ENCODE data around the gene HABP2. TPM values are rescaled to one million over a fixed set of nuclear protein-coding genes. Genes with fewer than 3 reads are reported as not detected.

The HABP2 gene
- total RNA-seq, 1 experiment from 2014 or later: not detected

GRCh38 chr10:113530476-113530875 lies 22.4 kb upstream of the HABP2 start:
- H2BK15ac ChIP-seq (ENCODE audit: low read depth, low read length): no peak overlapping the region
- no peak overlapping the region for H4K5ac ChIP-seq (ENCODE audit: insufficient read length, low read depth, low read length)
- H3K9me3 ChIP-seq (ENCODE audit: control insufficient read depth, low read depth, low read length): no peaks in the 10 kb centered on the region
- TF ChIP-seq, protein P1, sequence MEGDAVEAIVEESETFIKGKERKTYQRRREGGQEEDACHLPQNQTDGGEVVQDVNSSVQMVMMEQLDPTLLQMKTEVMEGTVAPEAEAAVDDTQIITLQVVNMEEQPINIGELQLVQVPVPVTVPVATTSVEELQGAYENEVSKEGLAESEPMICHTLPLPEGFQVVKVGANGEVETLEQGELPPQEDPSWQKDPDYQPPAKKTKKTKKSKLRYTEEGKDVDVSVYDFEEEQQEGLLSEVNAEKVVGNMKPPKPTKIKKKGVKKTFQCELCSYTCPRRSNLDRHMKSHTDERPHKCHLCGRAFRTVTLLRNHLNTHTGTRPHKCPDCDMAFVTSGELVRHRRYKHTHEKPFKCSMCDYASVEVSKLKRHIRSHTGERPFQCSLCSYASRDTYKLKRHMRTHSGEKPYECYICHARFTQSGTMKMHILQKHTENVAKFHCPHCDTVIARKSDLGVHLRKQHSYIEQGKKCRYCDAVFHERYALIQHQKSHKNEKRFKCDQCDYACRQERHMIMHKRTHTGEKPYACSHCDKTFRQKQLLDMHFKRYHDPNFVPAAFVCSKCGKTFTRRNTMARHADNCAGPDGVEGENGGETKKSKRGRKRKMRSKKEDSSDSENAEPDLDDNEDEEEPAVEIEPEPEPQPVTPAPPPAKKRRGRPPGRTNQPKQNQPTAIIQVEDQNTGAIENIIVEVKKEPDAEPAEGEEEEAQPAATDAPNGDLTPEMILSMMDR (conservative IDR thresholded peaks at IDR 0.05): no peak
- H3K4me2 ChIP-seq (ENCODE audit: insufficient read depth, insufficient read length, low read length): no peak overlapping the region
- H3K56ac ChIP-seq (ENCODE audit: insufficient read length, low read depth, low read length): no peak overlapping the region
- no peak overlapping the region for H2BK120ac ChIP-seq (ENCODE audit: low read depth, low read length, poor library complexity, severe bottlenecking)
- no peak overlapping the region for H3K9ac ChIP-seq (ENCODE audit: extremely low read depth, insufficient read length, low read length)
- H4K20me1 ChIP-seq (ENCODE audit: control insufficient read depth, insufficient read depth, insufficient read length): no peaks in the 10 kb centered on the region
- H2AFZ ChIP-seq (ENCODE audit: low read length): no peak overlapping the region
- H3K79me2 ChIP-seq (ENCODE audit: insufficient read depth, low read length): no peaks in the 10 kb centered on the region
- H3K14ac ChIP-seq (ENCODE audit: insufficient read depth, low read length): no peak overlapping the region
- no peak overlapping the region for H2BK20ac ChIP-seq (ENCODE audit: low read depth, low read length, poor library complexity, severe bottlenecking)
- no peak overlapping the region for H4K8ac ChIP-seq (replicated peaks; ENCODE audit: insufficient read length, low read depth, low read length)
- no peak for DNase-seq
- H2BK12ac ChIP-seq (ENCODE audit: insufficient read length, low read depth, low read length): no peak overlapping the region
- H3K4me1 ChIP-seq (ENCODE audit: insufficient read depth, low read length): no peaks in the 10 kb centered on the region
- no peaks in the 10 kb centered on the region for H3K79me1 ChIP-seq (ENCODE audit: insufficient read depth, low read depth, low read length, poor library complexity, severe bottlenecking)
- Mint-ChIP-seq H3K36me3 (ENCODE audit: insufficient read depth in 1 of 3, low read depth in 3 of 3) (no peaks in the 10 kb centered on the region), H3K27ac (no peak overlapping the region), H3K9me3 (no peaks in the 10 kb centered on the region), H3K4me1 (peaks cover 0 to 8% of the 10 kb centered on the region in 2 experiments; a peak in 2 of 4 replicates), H3K27me3 (ENCODE audit: low read depth) (peaks cover 94% of the 10 kb centered on the region), H3K4me3 (no peak overlapping the region)
- H2BK5ac ChIP-seq (ENCODE audit: insufficient read length, low read length): no peak overlapping the region
- no peak overlapping the region for H3K27ac ChIP-seq (ENCODE audit: insufficient read length, low read depth, low read length)
- no peak overlapping the region for H2AK5ac ChIP-seq (ENCODE audit: insufficient read length, low read length)
- H3K4ac ChIP-seq (ENCODE audit: low read depth, low read length): no peak overlapping the region
- H3K27me3 ChIP-seq (ENCODE audit: insufficient read depth, low read length): no peaks in the 10 kb centered on the region
- H3K23ac ChIP-seq (ENCODE audit: insufficient read length, low read depth, low read length): no peak overlapping the region
- no peak overlapping the region for H3T11ph ChIP-seq (ENCODE audit: low read length)
- H4K91ac ChIP-seq (ENCODE audit: insufficient read length, low read depth, low read length): no peak overlapping the region
- H3K18ac ChIP-seq (ENCODE audit: insufficient read length, low read depth, low read length): no peak overlapping the region
- no peaks in the 10 kb centered on the region for H3K23me2 ChIP-seq (ENCODE audit: insufficient read length, low read depth, low read length, poor library complexity, severe bottlenecking)
- no CpG with 5 or more reads among the region's 13 CpGs for WGBS (ENCODE audit: extremely low coverage, insufficient read length, low lambda C conversion rate)
